HG02678 (cell line): ENCODE data around the gene FKBP1C.
"Not testable (repeated sequence)": the region's sequence is repeated elsewhere in the genome, so short reads cannot be mapped to it uniquely, and the experiment has no call there.

Experiments
- ATAC-seq: cut with Tn5 transposase; IDR thresholded peaks from one replicate; pipeline ENCODE4 v1.9.1; 2021; ENCODE audit warnings: mild to moderate bottlenecking, moderate library complexity; ENCODE audit not compliant: unreplicated experiment

The FKBP1C gene

GRCh38 chr6:63211343-63211742, at the start of gene FKBP1C:
Gene FKBP1C (plus strand): TSS chr6:63211469.
- ATAC-seq = not testable (repeated sequence)

- ATAC-seq = not testable (repeated sequence)
Measured at GRCh38 chr6:63164047-63164803, 47.0 kb upstream of the FKBP1C start.

- ATAC-seq = no peak
Measured at GRCh38 chr6:63174173-63174572, 37.1 kb upstream of the FKBP1C start.

- no peak for ATAC-seq
Measured at GRCh38 chr6:63176181-63176580, 35.1 kb upstream of the FKBP1C start.

- no peak for ATAC-seq
Measured at GRCh38 chr6:63180367-63180766, 30.9 kb upstream of the FKBP1C start.

- no peak for ATAC-seq
Measured at GRCh38 chr6:63186970-63187369, 24.3 kb upstream of the FKBP1C start.

GRCh38 chr6:63188828-63189227, 22.4 kb upstream of the FKBP1C start:
- no peak for ATAC-seq

GRCh38 chr6:63193324-63193723, 17.9 kb upstream of the FKBP1C start:
- no peak for ATAC-seq

GRCh38 chr6:63197741-63198140, 13.5 kb upstream of the FKBP1C start:
- no peak for ATAC-seq

- ATAC-seq = no peak
Measured at GRCh38 chr6:63213325-63213724, 2.1 kb downstream of the FKBP1C start.

- ATAC-seq = no peak
Measured at GRCh38 chr6:63214816-63215215, 3.5 kb downstream of the FKBP1C start.

- ATAC-seq = no peak
Measured at GRCh38 chr6:63224179-63224578, 12.9 kb downstream of the FKBP1C start.

GRCh38 chr6:63225987-63226386, 14.7 kb downstream of the FKBP1C start:
- ATAC-seq = not testable (repeated sequence)

GRCh38 chr6:63227928-63228894, 16.9 kb downstream of the FKBP1C start:
- not testable (repeated sequence) for ATAC-seq

- not testable (repeated sequence) for ATAC-seq
Measured at GRCh38 chr6:63230027-63230426, 18.8 kb downstream of the FKBP1C start.

- not testable (repeated sequence) for ATAC-seq
Measured at GRCh38 chr6:63230511-63230910, 19.2 kb downstream of the FKBP1C start.

GRCh38 chr6:63236398-63236817, 25.1 kb downstream of the FKBP1C start:
- ATAC-seq = no peak

- ATAC-seq = no peak
Measured at GRCh38 chr6:63245420-63245819, 34.2 kb downstream of the FKBP1C start.

GRCh38 chr6:63245909-63246308, 34.6 kb downstream of the FKBP1C start:
- ATAC-seq = peak; percentile 72

GRCh38 chr6:63246581-63246980, 35.3 kb downstream of the FKBP1C start:
- ATAC-seq = no peak

GRCh38 chr6:63249875-63250482, 38.7 kb downstream of the FKBP1C start:
- no peak for ATAC-seq
